MM.1S (cell line): ENCODE results near the gene CADM4.

Source experiments
- CTCF ChIP-seq: fragments of 300-600 bp; sonication (generic); IDR thresholded peaks from 2 replicates; pipeline ENCODE4 v1.5.1; 2016; ENCODE audit warnings: antibody characterized with exemption, low read length, mixed read lengths
- EZH2 ChIP-seq: fragments of 300-600 bp; sonication (generic); optimal IDR thresholded peaks from 2 replicates; pipeline ENCODE3; 2017; ENCODE audit warnings: low read depth, mild to moderate bottlenecking, antibody characterized with exemption, low read length, mixed read lengths
- EZH2phosphoT487 ChIP-seq: fragments of 300-600 bp; sonication (generic); IDR thresholded peaks from 2 replicates; pipeline ENCODE4 v1.6.1; 2018; ENCODE audit warnings: antibody characterized with exemption, low read length

DNA sequence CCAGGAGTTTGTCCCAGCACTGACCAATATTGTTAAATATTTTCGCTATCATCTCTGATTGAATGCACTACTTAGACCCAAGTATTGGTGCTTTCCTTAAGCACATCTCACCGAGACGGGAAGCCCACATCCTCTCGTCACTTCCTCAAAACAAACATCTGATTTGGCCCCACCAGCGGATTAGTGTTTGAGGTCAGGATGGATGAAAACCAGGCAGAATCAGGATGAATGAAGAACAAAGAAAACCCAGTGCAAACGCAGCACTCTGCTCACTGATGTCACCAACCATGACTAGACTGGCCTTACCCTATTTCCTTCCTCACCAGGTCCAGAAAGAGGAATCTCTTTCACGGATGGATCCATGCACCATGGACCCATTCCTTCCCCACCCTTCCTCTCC, 24.4 kb upstream of the CADM4 start:
- no peak for TF ChIP-seq CTCF
- TF ChIP-seq EZH2 = no peak
- TF ChIP-seq EZH2phosphoT487 = no peak
